Right atrium auricular region (tissue), 2 donors: Measurements from ENCODE around the gene PSME3IP1. TPM values are rescaled to one million over a fixed set of nuclear protein-coding genes. Genes with fewer than 3 reads are reported as not detected.

Experiments
- DNase-seq: peaks from one replicate; pipeline ENCODE4 v3.0.0-alpha.2; 2019; ENCODE audit warnings: low spot score
- H3K27ac ChIP-seq, 2 donors: fragments of 200-600 bp; sonication (generic); 1 replicate in 1 of 2; 2 replicates in 1 of 2; pipeline ENCODE4 v1.5.1; 2016 to 2019
- H3K27me3 ChIP-seq, 2 donors: fragments of 200-600 bp; sonication (generic); one replicate each; pipeline versions ENCODE4 v1.5.1 to v1.6.0; 2017 to 2019
- H3K36me3 ChIP-seq: fragments of 200-600 bp; sonication (generic); one replicate; pipeline ENCODE4 v1.5.1; 2016
- H3K4me1 ChIP-seq, 2 donors: fragments of 200-600 bp; sonication (generic); one replicate each; pipeline versions ENCODE4 v1.5.1 to v1.6.0; 2017 to 2019
- H3K4me3 ChIP-seq, 2 donors: fragments of 200-600 bp; sonication (generic); 1 replicate in 1 of 2; 2 replicates in 1 of 2; pipeline ENCODE4 v1.5.1; 2017 to 2019; ENCODE audit warnings: mild to moderate bottlenecking in 1 of 2, moderate library complexity in 1 of 2
- H3K9me3 ChIP-seq, 2 donors: fragments of 200-600 bp; sonication (generic); one replicate each; pipeline ENCODE4 v1.5.1; 2019
- CTCF ChIP-seq, 2 donors: fragments of 200-600 bp; sonication (generic); IDR thresholded peaks; one replicate each; pipeline ENCODE4 v1.5.1; 2019; ENCODE audit warnings: antibody characterized with exemption in 2 of 2
- total RNA-seq, 2 donors: library from RNA; depleted of rRNA; stranded (reverse); fragments of >200 nt; gene quantifications; one replicate each; pipeline ENCODE4 v1.1.0, GENCODE V29; 2016

PSME3IP1 gene
- total RNA-seq, 2 donors from 2014 or later = 55.7 to 79.0 TPM

GRCh38 chr16:57125969-57126368 lies 59.9 kb downstream of the PSME3IP1 start:
- Histone ChIP-seq H3K27me3 (no peaks in the 10 kb centered on the region), H3K27ac (no peak overlapping the region), H3K4me3 (no peak overlapping the region), H3K36me3 (peaks cover 7% of the 10 kb centered on the region), H3K4me1 (no peaks in the 10 kb centered on the region), H3K9me3 (no peaks in the 10 kb centered on the region)
- no peak for TF ChIP-seq CTCF (IDR thresholded peaks at IDR 0.05)
- no peak for DNase-seq

- no peak overlapping the region for H3K4me3 ChIP-seq
- no peak overlapping the region for H3K27ac ChIP-seq
- H3K27me3 ChIP-seq = no peaks in the 10 kb centered on the region
- peaks cover 12% of the 10 kb centered on the region for H3K36me3 ChIP-seq
- TF ChIP-seq CTCF (IDR thresholded peaks at IDR 0.05) = no peak
- no peaks in the 10 kb centered on the region for H3K9me3 ChIP-seq
- no peaks in the 10 kb centered on the region for H3K4me1 ChIP-seq
- no peak for DNase-seq
Observed at GRCh38 chr16:57125376-57125775, 60.5 kb downstream of the PSME3IP1 start.

- Histone ChIP-seq H3K4me1 (no peaks in the 10 kb centered on the region), H3K36me3 (peaks cover 19% of the 10 kb centered on the region), H3K9me3 (no peaks in the 10 kb centered on the region), H3K27me3 (no peaks in the 10 kb centered on the region), H3K27ac (no peak overlapping the region), H3K4me3 (no peak overlapping the region)
- no peak for TF ChIP-seq CTCF (IDR thresholded peaks at IDR 0.05)
- no peak for DNase-seq
Observed at GRCh38 chr16:57123974-57124674, 61.7 kb downstream of the PSME3IP1 start.

GRCh38 chr16:57123216-57123973 lies 62.4 kb downstream of the PSME3IP1 start:
- TF ChIP-seq CTCF (IDR thresholded peaks at IDR 0.05) = no peak
- H3K36me3 ChIP-seq = peaks cover 21% of the 10 kb centered on the region
- H3K4me1 ChIP-seq = no peaks in the 10 kb centered on the region

GRCh38 chr16:57118461-57119084 lies 67.3 kb downstream of the PSME3IP1 start:
- H3K4me1 ChIP-seq = peaks cover 0 to 15% of the 10 kb centered on the region in 2 donors
- no peaks in the 10 kb centered on the region for H3K27me3 ChIP-seq
- TF ChIP-seq CTCF (IDR thresholded peaks at IDR 0.05) = no peak
- H3K9me3 ChIP-seq = no peaks in the 10 kb centered on the region
- DNase-seq = no peak
- peaks cover 21% of the 10 kb centered on the region for H3K36me3 ChIP-seq
- no peak overlapping the region for H3K27ac ChIP-seq
- H3K4me3 ChIP-seq = no peak overlapping the region

More at GRCh38 chr16:57123216-57123973, 62.4 kb downstream of the PSME3IP1 start:
- DNase-seq = no peak
- Histone ChIP-seq H3K4me3 (no peak overlapping the region), H3K27ac (no peak overlapping the region), H3K9me3 (no peaks in the 10 kb centered on the region), H3K27me3 (no peaks in the 10 kb centered on the region)
